Vagina (tissue), 2 donors: ENCODE measurements around the gene ACYP2.

ENCODE experiments used
- CTCF ChIP-seq, 3 experiments: fragments of 450-650 bp in 2 of 3; fragments of 200-600 bp in 1 of 3; sonication (generic) in 1 of 3; IDR thresholded peaks; one replicate each; pipeline ENCODE4 v1.5.1; 2017 to 2019; ENCODE audit warnings: antibody characterized with exemption in 3 of 3, mild to moderate bottlenecking in 2 of 3, moderate library complexity in 2 of 3
- POLR2AphosphoS5 ChIP-seq, 2 donors: sonication (generic); formaldehyde crosslinking; IDR thresholded peaks; one replicate each; pipeline ENCODE4 v1.9.0; 2017; ENCODE audit warnings: antibody characterized with exemption in 2 of 2, mild to moderate bottlenecking in 2 of 2, low read depth in 1 of 2; ENCODE audit not compliant: insufficient read depth in 1 of 2

GRCh38 chr2:54149638-54150441 lies 34.4 kb downstream of the ACYP2 start:
- TF ChIP-seq CTCF (IDR thresholded peaks at IDR 0.05) = no peak
- no peak for TF ChIP-seq POLR2AphosphoS5 (IDR thresholded peaks at IDR 0.05; ENCODE audit: insufficient read depth in 1 of 2, low read depth in 1 of 2)
